Measurements from ENCODE around the gene ACSS1. TPM values are rescaled to one million over a fixed set of nuclear protein-coding genes. Genes with fewer than 3 reads are reported as not detected.

The ACSS1 gene
- total and polyA plus RNA-seq, 2 of the 8 experiments (the other 6 are each of a cell fraction or from before 2014, with no cell fraction given): 2.6 to 3.4 TPM

- H3K4me2 ChIP-seq (ENCODE audit: insufficient read depth in 1 of 2, low read depth in 2 of 2, low read length in 2 of 2): no peak overlapping the region
- H4K20me1 ChIP-seq (replicated peaks in 1 of 2; ENCODE audit: control insufficient read depth in 1 of 2, insufficient read depth in 2 of 2, low read length in 2 of 2): no peaks in the 10 kb centered on the region
- H3K36me3 ChIP-seq (ENCODE audit: control insufficient read depth in 2 of 4, insufficient read depth in 4 of 4, low read length in 3 of 4): no peaks in the 10 kb centered on the region
- no peak overlapping the region for H4K91ac ChIP-seq (replicated peaks; ENCODE audit: insufficient read length, low read length)
- no peak overlapping the region for H2BK12ac ChIP-seq (ENCODE audit: low read depth, low read length)
- H3K9me3 ChIP-seq (ENCODE audit: insufficient read depth in 2 of 2, low read depth in 1 of 2, low read length in 1 of 2): no peaks in the 10 kb centered on the region
- no peak overlapping the region for H4K8ac ChIP-seq (ENCODE audit: extremely low read depth, insufficient read depth, low read length)
- H3K4me1 ChIP-seq (replicated peaks in 1 of 4; ENCODE audit: control insufficient read depth in 3 of 4, insufficient read depth in 4 of 4, low read length in 3 of 4): no peaks in the 10 kb centered on the region; a peak in 1 of 7 replicates
- H2BK15ac ChIP-seq (ENCODE audit: low read length): no peak overlapping the region
- H4K5ac ChIP-seq (ENCODE audit: insufficient read length, low read depth, low read length): no peak overlapping the region
- H3K56ac ChIP-seq (replicated peaks; ENCODE audit: insufficient read length, low read depth, low read length): no peak overlapping the region
- H3K14ac ChIP-seq (ENCODE audit: insufficient read length): no peak overlapping the region
- no peaks in the 10 kb centered on the region for H3K23me2 ChIP-seq (ENCODE audit: low read depth, low read length)
- H3K27ac ChIP-seq (ENCODE audit: low read depth, low read length): no peak overlapping the region
- H2BK5ac ChIP-seq (ENCODE audit: low read depth, low read length): no peak overlapping the region
- H2AFZ ChIP-seq (ENCODE audit: low read length): no peak overlapping the region
- no peaks in the 10 kb centered on the region for H3K79me1 ChIP-seq (ENCODE audit: low read depth, low read length)
- no peaks in the 10 kb centered on the region; a peak in 1 of 7 replicates for H3K27me3 ChIP-seq (replicated peaks in 1 of 4; ENCODE audit: control insufficient read depth in 3 of 4, extremely low read depth in 1 of 4, insufficient read depth in 3 of 4, low read length in 3 of 4)
- no peak for DNase-seq (ENCODE audit: low read depth in 1 of 2, low spot score in 2 of 2)
- no peak overlapping the region for H2BK20ac ChIP-seq (ENCODE audit: low read length)
- H3K18ac ChIP-seq (ENCODE audit: extremely low read depth, low read length): no peak overlapping the region
- FAIRE-seq: no peak
- no peak overlapping the region for H3K23ac ChIP-seq (ENCODE audit: insufficient read length)
- H3K4me3 ChIP-seq (ENCODE audit: extremely low read depth in 1 of 4, insufficient read depth in 2 of 4, low read depth in 3 of 4, low read length in 4 of 4): no peak overlapping the region
- no peaks in the 10 kb centered on the region for H3K79me2 ChIP-seq (ENCODE audit: control insufficient read depth in 1 of 2, insufficient read depth in 2 of 2, low read length in 2 of 2)
- POLR2A ChIA-PET (ENCODE audit: partially characterized antibody): no interaction called here
- CTCF ChIA-PET (ENCODE audit: partially characterized antibody): interaction anchor here (1.0 to 3.1 kb wide), 4 partner anchors 11 to 114 kb away, joined by 3 to 13 read pairs (median 6); no protein-coding TSS in a partner anchor
- H3K4ac ChIP-seq (replicated peaks; ENCODE audit: insufficient read length, low read depth, low read length): no peak overlapping the region
- no peak overlapping the region for H2AK5ac ChIP-seq (ENCODE audit: low read depth, low read length)
- no peak overlapping the region for H3K9ac ChIP-seq (replicated peaks in 1 of 4; ENCODE audit: extremely low read depth in 1 of 4, low read depth in 3 of 4, low read length in 3 of 4)
- H2BK120ac ChIP-seq (replicated peaks; ENCODE audit: low read depth, low read length): no peak overlapping the region
- 87% methylated on average over 14 of the region's 14 CpGs; no CpG with 5 or more reads in 1 of the 2 experiments for WGBS, 2 experiments (ENCODE audit: extremely low coverage in 1 of 2, insufficient coverage in 1 of 2, insufficient read length in 1 of 2, insufficient replicate concordance in 2 of 2, low coverage in 1 of 2, low lambda C conversion rate in 2 of 2, missing lambda C conversion rate in 1 of 2)
- no peak for TF ChIP-seq POLR2AphosphoS5 (IDR thresholded peaks at IDR 0.05; ENCODE audit: low read depth, low read length)
- no peak for TF ChIP-seq CTBP2 (IDR thresholded peaks at IDR 0.05; ENCODE audit: borderline replicate concordance, insufficient read depth, insufficient read length, low read length)
- TF ChIP-seq SIX5 (IDR thresholded peaks at IDR 0.05; ENCODE audit: low read depth, low read length): no peak
- no peak for TF ChIP-seq BRCA1 (IDR thresholded peaks at IDR 0.05; ENCODE audit: low read depth, low read length)
- TF ChIP-seq USF2 (IDR thresholded peaks at IDR 0.05; ENCODE audit: low read length): no peak
- TF ChIP-seq CBX5 (IDR thresholded peaks at IDR 0.05; ENCODE audit: low read depth, low read length): no peak
- TF ChIP-seq RBBP5 (IDR thresholded peaks at IDR 0.05; ENCODE audit: borderline replicate concordance, low read depth, low read length): no peak
- TF ChIP-seq EGR1 (IDR thresholded peaks at IDR 0.05; ENCODE audit: borderline replicate concordance, low read depth, low read length): no peak
- no peak for TF ChIP-seq E2F6 (IDR thresholded peaks at IDR 0.05)
Measured at GRCh38 chr20:25044660-25045342, 13.1 kb downstream of the ACSS1 start.
